ENCODE data around the gene TEX28.

DNA sequence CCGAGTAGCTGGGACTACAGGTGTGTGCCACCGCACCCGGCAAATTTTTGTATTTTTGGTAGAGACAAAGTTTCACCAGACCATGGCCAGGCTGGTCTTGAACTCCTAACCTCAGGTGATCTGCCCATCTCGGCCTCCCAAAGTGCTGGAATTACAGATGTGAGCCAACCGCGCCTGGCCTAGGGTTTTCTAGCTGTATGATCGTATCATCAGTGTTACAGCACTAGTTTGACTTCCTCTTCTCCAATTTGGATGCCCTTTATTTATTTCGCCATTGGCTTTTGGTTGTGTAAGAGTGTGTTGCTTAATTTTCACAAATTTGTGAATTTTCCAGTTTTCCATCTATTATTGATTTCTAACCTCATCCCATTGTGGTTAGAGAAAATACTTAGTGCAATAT is 5.9 kb upstream of the TEX28 start:
- TF ChIP-seq, protein P1, sequence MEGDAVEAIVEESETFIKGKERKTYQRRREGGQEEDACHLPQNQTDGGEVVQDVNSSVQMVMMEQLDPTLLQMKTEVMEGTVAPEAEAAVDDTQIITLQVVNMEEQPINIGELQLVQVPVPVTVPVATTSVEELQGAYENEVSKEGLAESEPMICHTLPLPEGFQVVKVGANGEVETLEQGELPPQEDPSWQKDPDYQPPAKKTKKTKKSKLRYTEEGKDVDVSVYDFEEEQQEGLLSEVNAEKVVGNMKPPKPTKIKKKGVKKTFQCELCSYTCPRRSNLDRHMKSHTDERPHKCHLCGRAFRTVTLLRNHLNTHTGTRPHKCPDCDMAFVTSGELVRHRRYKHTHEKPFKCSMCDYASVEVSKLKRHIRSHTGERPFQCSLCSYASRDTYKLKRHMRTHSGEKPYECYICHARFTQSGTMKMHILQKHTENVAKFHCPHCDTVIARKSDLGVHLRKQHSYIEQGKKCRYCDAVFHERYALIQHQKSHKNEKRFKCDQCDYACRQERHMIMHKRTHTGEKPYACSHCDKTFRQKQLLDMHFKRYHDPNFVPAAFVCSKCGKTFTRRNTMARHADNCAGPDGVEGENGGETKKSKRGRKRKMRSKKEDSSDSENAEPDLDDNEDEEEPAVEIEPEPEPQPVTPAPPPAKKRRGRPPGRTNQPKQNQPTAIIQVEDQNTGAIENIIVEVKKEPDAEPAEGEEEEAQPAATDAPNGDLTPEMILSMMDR (IDR thresholded peaks at IDR 0.05), result no peak
- no peak for TF ChIP-seq POLR2A (IDR thresholded peaks at IDR 0.05)
- TF ChIP-seq POLR2AphosphoS5 (IDR thresholded peaks at IDR 0.05), result no peak
